ENCODE data around the gene PTGFRN. TPM values are rescaled to one million over a fixed set of nuclear protein-coding genes. Genes with fewer than 3 reads are reported as not detected.

PTGFRN gene
- total and polyA plus RNA-seq, 2 experiments from 2014 or later, result 17.4 to 32.7 TPM

GRCh38 chr1:117015724-117016123 lies 106.0 kb downstream of the PTGFRN start (continued):
- TF ChIP-seq ZNF462 (CRISPR knock-in tag; IDR thresholded peaks at IDR 0.05), result no peak
- TF ChIP-seq, protein P1, sequence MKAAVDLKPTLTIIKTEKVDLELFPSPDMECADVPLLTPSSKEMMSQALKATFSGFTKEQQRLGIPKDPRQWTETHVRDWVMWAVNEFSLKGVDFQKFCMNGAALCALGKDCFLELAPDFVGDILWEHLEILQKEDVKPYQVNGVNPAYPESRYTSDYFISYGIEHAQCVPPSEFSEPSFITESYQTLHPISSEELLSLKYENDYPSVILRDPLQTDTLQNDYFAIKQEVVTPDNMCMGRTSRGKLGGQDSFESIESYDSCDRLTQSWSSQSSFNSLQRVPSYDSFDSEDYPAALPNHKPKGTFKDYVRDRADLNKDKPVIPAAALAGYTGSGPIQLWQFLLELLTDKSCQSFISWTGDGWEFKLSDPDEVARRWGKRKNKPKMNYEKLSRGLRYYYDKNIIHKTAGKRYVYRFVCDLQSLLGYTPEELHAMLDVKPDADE (IDR thresholded peaks at IDR 0.05), result no peak
- no peak for TF ChIP-seq STAT1 (IDR thresholded peaks at IDR 0.05; ENCODE audit: unreplicated experiment)
- TF ChIP-seq ZNF114 (CRISPR knock-in tag; IDR thresholded peaks at IDR 0.05), result no peak
- TF ChIP-seq JUNB (IDR thresholded peaks at IDR 0.05; ENCODE audit: unreplicated experiment), result no peak
- TF ChIP-seq ZNF331 (CRISPR knock-in tag; IDR thresholded peaks at IDR 0.05; ENCODE audit: low read depth), result no peak
- no peak for TF ChIP-seq EZH2 (IDR thresholded peaks at IDR 0.05; ENCODE audit: low read depth, unreplicated experiment)
- TF ChIP-seq EZH2phosphoT487 (IDR thresholded peaks at IDR 0.05; ENCODE audit: unreplicated experiment), result no peak

DNA sequence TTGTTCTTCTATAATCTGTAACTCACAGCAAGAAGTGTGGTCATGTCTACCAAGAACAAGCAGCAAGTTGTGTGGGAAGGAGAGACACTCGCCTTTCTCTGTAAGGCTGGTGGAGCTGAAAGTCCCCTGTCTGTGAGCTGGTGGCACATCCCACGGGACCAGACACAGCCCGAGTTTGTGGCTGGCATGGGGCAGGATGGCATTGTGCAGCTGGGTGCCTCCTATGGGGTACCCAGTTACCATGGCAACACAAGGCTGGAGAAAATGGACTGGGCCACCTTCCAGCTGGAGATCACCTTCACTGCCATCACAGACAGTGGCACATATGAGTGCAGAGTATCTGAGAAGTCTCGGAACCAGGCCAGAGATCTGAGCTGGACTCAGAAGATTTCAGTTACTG lies 107.3 kb downstream of the PTGFRN start:
- no peak overlapping the region for H3K4me3 ChIP-seq
- H3K36me3 Mint-ChIP-seq (ENCODE audit: low read depth), result no peaks in the 10 kb centered on the region
- H3K9me3 Mint-ChIP-seq, result no peaks in the 10 kb centered on the region
- no peak for TF ChIP-seq STAT1 (IDR thresholded peaks at IDR 0.05; ENCODE audit: unreplicated experiment)
- no peak for TF ChIP-seq ZNF114 (CRISPR knock-in tag; IDR thresholded peaks at IDR 0.05)
- TF ChIP-seq, protein P1 (IDR thresholded peaks at IDR 0.05), result no peak
- TF ChIP-seq NANOG (IDR thresholded peaks at IDR 0.05; ENCODE audit: borderline replicate concordance), result no peak
- TF ChIP-seq EZH2phosphoT487 (IDR thresholded peaks at IDR 0.05; ENCODE audit: unreplicated experiment), result no peak
- no peak for TF ChIP-seq CTCF (conservative IDR thresholded peaks at IDR 0.05; ENCODE audit: low read depth in 2 of 2)
- TF ChIP-seq EZH2 (IDR thresholded peaks at IDR 0.05; ENCODE audit: low read depth, unreplicated experiment), result no peak
- no peak for TF ChIP-seq JUNB (IDR thresholded peaks at IDR 0.05; ENCODE audit: unreplicated experiment)

More for the DNA sequence above, 107.3 kb downstream of the PTGFRN start:
- Histone ChIP-seq H3K36me3 (ENCODE audit: insufficient read depth) (no peaks in the 10 kb centered on the region), H3F3A (replicated peaks; ENCODE audit: low read depth) (no peaks in the 10 kb centered on the region), H3K9me2 (ENCODE audit: insufficient read depth) (peaks cover 13% of the 10 kb centered on the region; the same call in 1 of the 2 replicates), H3K79me2 (replicated peaks; ENCODE audit: insufficient read depth) (no peaks in the 10 kb centered on the region), H3K27me3 (ENCODE audit: insufficient read depth) (no peaks in the 10 kb centered on the region), H3K4me2 (no peak overlapping the region), H4K20me1 (replicated peaks; ENCODE audit: insufficient read depth) (no peaks in the 10 kb centered on the region), H3K27ac (ENCODE audit: low read depth) (no peak overlapping the region), H2AFZ (no peak overlapping the region), H3K4me1 (ENCODE audit: insufficient read depth) (peaks cover 5% of the 10 kb centered on the region; the same call in 1 of the 2 replicates)
- no peak overlapping the region for H3K27ac Mint-ChIP-seq
- peaks cover 2% of the 10 kb centered on the region for H3K27me3 Mint-ChIP-seq (ENCODE audit: insufficient read depth, low read depth, poor library complexity)
- peaks cover 12% of the 10 kb centered on the region for H3K4me1 Mint-ChIP-seq
- no peak overlapping the region for H3K4me3 Mint-ChIP-seq
- ATAC-seq (no peak), DNase-seq (ENCODE audit: low spot score) (no peak)
